ENCODE data around the gene CDH26.

The CDH26 gene

GRCh38 chr20:60013296-60014139, 55.3 kb downstream of the CDH26 start:
- in situ Hi-C loops (cut with HindIII; ENCODE audit: low pct_unique_long_range_greater_than_20kb, low sequenced_read_pairs) = no loop called here
- TF ChIP-seq JUND (IDR thresholded peaks at IDR 0.05; ENCODE audit: low read depth) = no peak
- no peak for DNase-seq (ENCODE audit: low read depth in 1 of 2, low spot score in 1 of 2)

GRCh38 chr20:60016406-60016805, 58.2 kb downstream of the CDH26 start:
- TF ChIP-seq JUND (IDR thresholded peaks at IDR 0.05; ENCODE audit: low read depth) = no peak
- in situ Hi-C loops (cut with HindIII; ENCODE audit: low pct_unique_long_range_greater_than_20kb, low sequenced_read_pairs) = no loop called here
- no peak for DNase-seq (ENCODE audit: low read depth in 1 of 2, low spot score in 1 of 2)

- no peak for TF ChIP-seq JUND (IDR thresholded peaks at IDR 0.05; ENCODE audit: low read depth)
- DNase-seq (ENCODE audit: low read depth in 1 of 2, low spot score in 1 of 2) = no peak
- in situ Hi-C loops (cut with HindIII; ENCODE audit: low pct_unique_long_range_greater_than_20kb, low sequenced_read_pairs) = no loop called here
Measured at GRCh38 chr20:60020251-60020650, 62.0 kb downstream of the CDH26 start.

- DNase-seq (ENCODE audit: low read depth in 1 of 2, low spot score in 1 of 2) = no peak
- in situ Hi-C loops (cut with HindIII; ENCODE audit: low pct_unique_long_range_greater_than_20kb, low sequenced_read_pairs) = no loop called here
- no peak for TF ChIP-seq JUND (IDR thresholded peaks at IDR 0.05; ENCODE audit: low read depth)
Measured at GRCh38 chr20:60021104-60021503, 62.9 kb downstream of the CDH26 start.

- DNase-seq (ENCODE audit: low read depth in 1 of 2, low spot score in 1 of 2) = no peak
- TF ChIP-seq JUND (IDR thresholded peaks at IDR 0.05; ENCODE audit: low read depth) = no peak
- in situ Hi-C loops (cut with HindIII; ENCODE audit: low pct_unique_long_range_greater_than_20kb, low sequenced_read_pairs) = no loop called here
Measured at GRCh38 chr20:60022849-60023248, 64.6 kb downstream of the CDH26 start.

- no peak for DNase-seq (ENCODE audit: low read depth in 1 of 2, low spot score in 1 of 2)
- in situ Hi-C loops (cut with HindIII; ENCODE audit: low pct_unique_long_range_greater_than_20kb, low sequenced_read_pairs) = no loop called here
- TF ChIP-seq JUND (IDR thresholded peaks at IDR 0.05; ENCODE audit: low read depth) = no peak
Measured at GRCh38 chr20:60024245-60024644, 66.0 kb downstream of the CDH26 start.

- TF ChIP-seq JUND (IDR thresholded peaks at IDR 0.05; ENCODE audit: low read depth) = no peak
- in situ Hi-C loops (cut with HindIII; ENCODE audit: low pct_unique_long_range_greater_than_20kb, low sequenced_read_pairs) = no loop called here
- no peak for DNase-seq (ENCODE audit: low read depth in 1 of 2, low spot score in 1 of 2)
Measured at GRCh38 chr20:60024801-60025200, 66.6 kb downstream of the CDH26 start.

- no peak for TF ChIP-seq JUND (IDR thresholded peaks at IDR 0.05; ENCODE audit: low read depth)
- in situ Hi-C loops (cut with HindIII; ENCODE audit: low pct_unique_long_range_greater_than_20kb, low sequenced_read_pairs) = no loop called here
- no peak for DNase-seq (ENCODE audit: low read depth in 1 of 2, low spot score in 1 of 2)
Measured at GRCh38 chr20:60026010-60026409, 67.8 kb downstream of the CDH26 start.

- TF ChIP-seq JUND (IDR thresholded peaks at IDR 0.05; ENCODE audit: low read depth) = no peak
- DNase-seq (ENCODE audit: low read depth in 1 of 2, low spot score in 1 of 2) = no peak
Measured at GRCh38 chr20:60030471-60030870, 72.2 kb downstream of the CDH26 start.

GRCh38 chr20:60031107-60031506, 72.9 kb downstream of the CDH26 start:
- in situ Hi-C loops (cut with HindIII; ENCODE audit: low pct_unique_long_range_greater_than_20kb, low sequenced_read_pairs) = no loop called here
- TF ChIP-seq JUND (IDR thresholded peaks at IDR 0.05; ENCODE audit: low read depth) = no peak

More at GRCh38 chr20:60030471-60030870, 72.2 kb downstream of the CDH26 start:
- in situ Hi-C loops (cut with HindIII; ENCODE audit: low pct_unique_long_range_greater_than_20kb, low sequenced_read_pairs) = no loop called here

GRCh38 chr20:60034231-60035110, 76.2 kb downstream of the CDH26 start:
- no peak for DNase-seq (ENCODE audit: low read depth in 1 of 2, low spot score in 1 of 2)
- in situ Hi-C loops (cut with HindIII; ENCODE audit: low pct_unique_long_range_greater_than_20kb, low sequenced_read_pairs) = no loop called here
- TF ChIP-seq JUND (IDR thresholded peaks at IDR 0.05; ENCODE audit: low read depth) = no peak

More at GRCh38 chr20:60031107-60031506, 72.9 kb downstream of the CDH26 start:
- no peak for DNase-seq (ENCODE audit: low read depth in 1 of 2, low spot score in 1 of 2)

GRCh38 chr20:60035486-60035885, 77.3 kb downstream of the CDH26 start:
- TF ChIP-seq JUND (IDR thresholded peaks at IDR 0.05; ENCODE audit: low read depth) = no peak
- in situ Hi-C loops (cut with HindIII; ENCODE audit: low pct_unique_long_range_greater_than_20kb, low sequenced_read_pairs) = no loop called here
- no peak for DNase-seq (ENCODE audit: low read depth in 1 of 2, low spot score in 1 of 2)

GRCh38 chr20:60036346-60036745, 78.1 kb downstream of the CDH26 start:
- DNase-seq (ENCODE audit: low read depth in 1 of 2, low spot score in 1 of 2) = no peak
- in situ Hi-C loops (cut with HindIII; ENCODE audit: low pct_unique_long_range_greater_than_20kb, low sequenced_read_pairs) = no loop called here
- no peak for TF ChIP-seq JUND (IDR thresholded peaks at IDR 0.05; ENCODE audit: low read depth)

Data from T47D (cell line).